ENCODE results near the gene MT4. TPM values are rescaled to one million over a fixed set of nuclear protein-coding genes. Genes with fewer than 3 reads are reported as not detected.

Gene MT4
- total RNA-seq, 1 experiment from 2014 or later, result not detected

DNA sequence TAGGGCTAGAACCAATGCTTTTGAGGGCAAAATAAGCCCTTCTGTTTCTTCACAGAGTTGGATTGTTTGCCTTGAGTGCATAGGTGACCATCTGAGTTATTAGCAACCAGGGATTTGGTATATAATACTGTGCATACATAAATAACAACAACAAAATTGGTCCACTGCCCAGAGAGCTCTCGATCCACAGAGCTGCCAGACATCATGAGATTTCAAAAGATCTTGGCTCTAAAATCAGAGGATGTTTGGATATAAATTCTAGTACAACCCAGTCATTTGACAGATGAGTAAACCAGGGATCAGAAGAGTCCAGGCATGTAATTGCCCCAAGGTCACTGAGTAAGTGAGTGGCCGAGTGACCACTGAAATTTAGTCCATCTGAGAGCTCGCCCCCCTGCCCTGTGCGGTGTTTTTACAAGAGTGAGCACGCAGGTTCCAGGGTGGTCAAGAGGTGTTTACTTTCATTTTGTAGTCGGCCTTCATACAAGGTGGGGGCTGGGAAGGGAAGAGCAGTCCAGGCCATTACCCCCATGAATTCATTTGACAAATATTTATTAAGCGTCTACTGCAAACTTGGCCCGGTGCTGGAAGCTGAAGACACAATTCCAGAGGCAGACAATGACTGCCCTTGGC is 41.7 kb downstream of the MT4 start:
- no TSS peak for BruUV-seq (replicated peaks)
- POLR2A ChIA-PET (ENCODE audit: unreplicated experiment), result interaction anchor here (1.0 kb wide), 1 partner anchor 73 kb away, joined by 3 read pairs; no protein-coding TSS in a partner anchor

DNA sequence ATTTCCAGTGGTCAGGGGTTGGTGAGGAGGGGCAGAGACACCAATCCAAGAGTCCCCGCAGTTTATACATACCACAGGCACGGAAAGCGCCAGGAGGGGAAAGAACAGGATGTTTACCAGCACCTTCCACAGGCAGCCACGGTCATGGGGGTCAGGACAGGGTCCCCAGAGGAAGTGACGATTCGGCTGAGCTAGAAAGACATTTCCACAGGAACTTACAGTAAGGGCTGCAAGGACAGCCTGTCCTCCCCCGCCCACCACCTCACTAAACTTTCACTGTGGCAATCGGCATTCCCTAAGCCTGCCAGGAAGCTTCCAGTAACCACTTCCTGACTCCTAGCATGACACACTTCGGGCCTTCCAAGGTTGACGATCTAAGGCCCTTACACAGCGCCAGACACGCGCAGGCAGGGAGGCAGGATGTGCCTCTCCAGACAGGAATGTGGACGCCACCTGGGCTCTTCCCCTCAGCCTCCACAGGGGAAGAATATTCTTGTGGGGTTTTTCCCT is 42.3 kb downstream of the MT4 start:
- peaks cover 14% of the 10 kb centered on the region for H3F3A ChIP-seq (ENCODE audit: low read length, unreplicated experiment)
- TF ChIP-seq, protein P1, sequence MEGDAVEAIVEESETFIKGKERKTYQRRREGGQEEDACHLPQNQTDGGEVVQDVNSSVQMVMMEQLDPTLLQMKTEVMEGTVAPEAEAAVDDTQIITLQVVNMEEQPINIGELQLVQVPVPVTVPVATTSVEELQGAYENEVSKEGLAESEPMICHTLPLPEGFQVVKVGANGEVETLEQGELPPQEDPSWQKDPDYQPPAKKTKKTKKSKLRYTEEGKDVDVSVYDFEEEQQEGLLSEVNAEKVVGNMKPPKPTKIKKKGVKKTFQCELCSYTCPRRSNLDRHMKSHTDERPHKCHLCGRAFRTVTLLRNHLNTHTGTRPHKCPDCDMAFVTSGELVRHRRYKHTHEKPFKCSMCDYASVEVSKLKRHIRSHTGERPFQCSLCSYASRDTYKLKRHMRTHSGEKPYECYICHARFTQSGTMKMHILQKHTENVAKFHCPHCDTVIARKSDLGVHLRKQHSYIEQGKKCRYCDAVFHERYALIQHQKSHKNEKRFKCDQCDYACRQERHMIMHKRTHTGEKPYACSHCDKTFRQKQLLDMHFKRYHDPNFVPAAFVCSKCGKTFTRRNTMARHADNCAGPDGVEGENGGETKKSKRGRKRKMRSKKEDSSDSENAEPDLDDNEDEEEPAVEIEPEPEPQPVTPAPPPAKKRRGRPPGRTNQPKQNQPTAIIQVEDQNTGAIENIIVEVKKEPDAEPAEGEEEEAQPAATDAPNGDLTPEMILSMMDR (conservative IDR thresholded peaks at IDR 0.05; ENCODE audit: low read depth, low read length), result no peak
- peak; percentile 96 for TF ChIP-seq EZH2phosphoT487 (IDR thresholded peaks at IDR 0.05; ENCODE audit: borderline replicate concordance, low read length)
- ATAC-seq (peak; percentile 52), DNase-seq (peak; percentile 95)
- peaks cover 60% of the 10 kb centered on the region for H3K4me1 ChIP-seq (ENCODE audit: insufficient read depth, low read length)
- no peaks in the 10 kb centered on the region for H4K20me1 ChIP-seq (ENCODE audit: low read length)
- H2AFZ ChIP-seq (ENCODE audit: low read length), result no peak overlapping the region
- no peaks in the 10 kb centered on the region for H3K9me3 ChIP-seq (ENCODE audit: low read length)
- H3K9ac ChIP-seq (ENCODE audit: low read length), result peak overlapping the region; percentile 37
- POLR2A ChIA-PET (ENCODE audit: unreplicated experiment), result interaction anchor here (1.0 kb wide), 1 partner anchor 73 kb away, joined by 3 read pairs; no protein-coding TSS in a partner anchor
- H3K4me2 ChIP-seq (ENCODE audit: low read length), result peak overlapping the region; percentile 93
- peaks cover 16% of the 10 kb centered on the region for H3K79me2 ChIP-seq (ENCODE audit: low read length)
- no peaks in the 10 kb centered on the region for H3K27me3 ChIP-seq (ENCODE audit: low read length)
- intact Hi-C loops (cut with micrococcal nuclease), result loop anchor here (2.0 to 10.0 kb wide), 4 partner anchors 20 to 180 kb away; partner anchors contain the start of genes MT1B, MT1F and MT1X
- H3K9me2 ChIP-seq (replicated peaks; ENCODE audit: low read length), result no peaks in the 10 kb centered on the region
- CTCF ChIA-PET, result interaction anchor here (1.1 to 1.2 kb wide), 2 partner anchors 95 to 182 kb away, joined by 4 to 7 read pairs; no protein-coding TSS in a partner anchor
- H3K36me3 ChIP-seq (ENCODE audit: low read depth, low read length), result no peaks in the 10 kb centered on the region
- H3K27ac ChIP-seq (ENCODE audit: low read length), result peak overlapping the region; percentile 82
- no TSS peak for BruUV-seq (replicated peaks)
- peak overlapping the region; percentile 90; the same call in 1 of the 2 replicates for H3K4me3 ChIP-seq (ENCODE audit: low read length)

More for the DNA sequence above, 41.7 kb downstream of the MT4 start:
- peak; percentile 40; the same call in 1 of the 2 replicates for TF ChIP-seq EZH2phosphoT487 (IDR thresholded peaks at IDR 0.05; ENCODE audit: borderline replicate concordance, low read length)
- TF ChIP-seq, protein P1 (conservative IDR thresholded peaks at IDR 0.05; ENCODE audit: low read depth, low read length), result no peak
- TF ChIP-seq EZH2 (IDR thresholded peaks at IDR 0.05; ENCODE audit: low read length, unreplicated experiment), result no peak
- H3K9ac ChIP-seq (ENCODE audit: low read length), result peak overlapping the region; percentile 37
- intact Hi-C loops (cut with micrococcal nuclease), result loop anchor here (2.0 to 10.0 kb wide), 4 partner anchors 20 to 181 kb away; partner anchors contain the start of genes MT1B, MT1F and MT1X
- no peaks in the 10 kb centered on the region for H3K9me3 ChIP-seq (ENCODE audit: low read length)
- no peak overlapping the region for H2AFZ ChIP-seq (ENCODE audit: low read length)
- ATAC-seq (peak; percentile 21), DNase-seq (peak; percentile 85)
- peaks cover 16% of the 10 kb centered on the region for H3K79me2 ChIP-seq (ENCODE audit: low read length)
- CTCF ChIA-PET, result interaction anchor here (1.1 to 1.2 kb wide), 2 partner anchors 96 to 183 kb away, joined by 4 to 7 read pairs; no protein-coding TSS in a partner anchor
- H3K27me3 ChIP-seq (ENCODE audit: low read length), result no peaks in the 10 kb centered on the region
- no peaks in the 10 kb centered on the region for H3K36me3 ChIP-seq (ENCODE audit: low read depth, low read length)
- H4K20me1 ChIP-seq (ENCODE audit: low read length), result no peaks in the 10 kb centered on the region
- peaks cover 14% of the 10 kb centered on the region for H3F3A ChIP-seq (ENCODE audit: low read length, unreplicated experiment)
- H3K4me1 ChIP-seq (ENCODE audit: insufficient read depth, low read length), result peaks cover 56% of the 10 kb centered on the region
- peak overlapping the region; percentile 93 for H3K4me2 ChIP-seq (ENCODE audit: low read length)
- no peaks in the 10 kb centered on the region for H3K9me2 ChIP-seq (replicated peaks; ENCODE audit: low read length)
- H3K27ac ChIP-seq (ENCODE audit: low read length), result peak overlapping the region; percentile 82
- peak overlapping the region; percentile 27; the same call in 1 of the 2 replicates for H3K4me3 ChIP-seq (ENCODE audit: low read length)
